Peyer's patch (tissue), 4 donors: ENCODE results near the gene DMP1. TPM values are rescaled to one million over a fixed set of nuclear protein-coding genes. Genes with fewer than 3 reads are reported as not detected.
A peak's percentile ranks its signal among the peaks of the same experiment; 100 is the strongest.

Experiments
- DNase-seq, 3 donors: peaks; one replicate each; pipeline ENCODE4 v3.0.0-alpha.2; 2017 to 2019
- H3K27ac ChIP-seq, 4 donors: fragments of 200-600 bp; sonication (generic); one replicate each; pipeline ENCODE4 v1.5.1; 2016 to 2019
- H3K27me3 ChIP-seq, 2 donors: fragments of 200-600 bp; sonication (generic); one replicate each; pipeline ENCODE4 v1.5.1; 2019
- H3K36me3 ChIP-seq, 3 donors: fragments of 200-600 bp; sonication (generic); one replicate each; pipeline ENCODE4 v1.5.1; 2016 to 2019
- H3K4me1 ChIP-seq, 4 donors: fragments of 200-600 bp; sonication (generic); one replicate each; pipeline ENCODE4 v1.5.1; 2016 to 2019
- H3K4me3 ChIP-seq, 4 donors: fragments of 200-600 bp; sonication (generic); 1 replicate in 3 of 4; 2 replicates in 1 of 4; pipeline ENCODE4 v1.5.1; 2016 to 2019; ENCODE audit warnings: mild to moderate bottlenecking in 1 of 4
- H3K9me3 ChIP-seq, 4 donors: fragments of 200-600 bp; sonication (generic); one replicate each; pipeline ENCODE4 v1.5.1; 2016 to 2019; ENCODE audit warnings: mild to moderate bottlenecking in 1 of 4
- CTCF ChIP-seq, 6 experiments: fragments of 450-650 bp in 4 of 6; fragments of 200-600 bp in 2 of 6; sonication (generic) in 1 of 6; IDR thresholded peaks; one replicate each; pipeline ENCODE4 v1.5.1; 2017 to 2019; ENCODE audit warnings: antibody characterized with exemption in 6 of 6, mild to moderate bottlenecking in 3 of 6, moderate library complexity in 1 of 6
- POLR2A ChIP-seq, 2 donors: fragments of 450-650 bp; IDR thresholded peaks; one replicate each; pipeline ENCODE4 v1.5.1; 2017; ENCODE audit warnings: antibody characterized with exemption in 2 of 2, mild to moderate bottlenecking in 2 of 2, moderate library complexity in 2 of 2
- total RNA-seq, 4 donors: library from RNA; depleted of rRNA; stranded (reverse); fragments of >200 nt; gene quantifications; one replicate each; pipeline ENCODE4 v1.1.0, GENCODE V29; 2016

The DMP1 gene
- total RNA-seq = not detected

- no peaks in the 10 kb centered on the region for H3K27me3 ChIP-seq
- H3K4me1 ChIP-seq = no peaks in the 10 kb centered on the region
- TF ChIP-seq POLR2A (IDR thresholded peaks at IDR 0.05) = no peak
- TF ChIP-seq CTCF (IDR thresholded peaks at IDR 0.05) = no peak
- no peak for DNase-seq
- H3K9me3 ChIP-seq = no peaks in the 10 kb centered on the region
- no peak within 1 kb of the TSS for H3K4me3 ChIP-seq
- no peak within 1 kb of the TSS for H3K27ac ChIP-seq
- H3K36me3 ChIP-seq = no peaks in the 10 kb centered on the region
Observed at GRCh38 chr4:87649980-87650379, at the start of gene DMP1. TSS of gene DMP1 (plus strand) at chr4:87650280. CDS start at chr4:87656493, 6,213 bp downstream.

GRCh38 chr4:87601361-87601760 is 48.7 kb upstream of the DMP1 start:
- Histone ChIP-seq H3K9me3 (no peaks in the 10 kb centered on the region), H3K27ac (no peak overlapping the region), H3K27me3 (no peaks in the 10 kb centered on the region), H3K4me3 (no peak overlapping the region), H3K36me3 (no peaks in the 10 kb centered on the region), H3K4me1 (no peaks in the 10 kb centered on the region)
- no peak for TF ChIP-seq CTCF (IDR thresholded peaks at IDR 0.05)
- TF ChIP-seq POLR2A (IDR thresholded peaks at IDR 0.05) = no peak
- DNase-seq = no peak

- H3K36me3 ChIP-seq = no peaks in the 10 kb centered on the region
- no peaks in the 10 kb centered on the region for H3K9me3 ChIP-seq
- H3K27me3 ChIP-seq = no peaks in the 10 kb centered on the region
- H3K4me3 ChIP-seq = no peak within 1 kb of the TSS
- no peak for TF ChIP-seq CTCF (IDR thresholded peaks at IDR 0.05)
- no peak for TF ChIP-seq POLR2A (IDR thresholded peaks at IDR 0.05)
- no peak within 1 kb of the TSS for H3K27ac ChIP-seq
- DNase-seq = no peak
- H3K4me1 ChIP-seq = no peaks in the 10 kb centered on the region
Observed at GRCh38 chr4:87608229-87608628, 41.9 kb upstream of the DMP1 start, which contains the start of gene DSPP. TSS of gene DSPP (plus strand) at chr4:87608529. CDS start at chr4:87610909, 2,380 bp downstream.

- H3K27ac ChIP-seq = no peak overlapping the region
- H3K4me3 ChIP-seq = no peak overlapping the region
Observed at GRCh38 chr4:87614292-87614890, 35.7 kb upstream of the DMP1 start.

GRCh38 chr4:87616268-87616667 is 33.8 kb upstream of the DMP1 start:
- Histone ChIP-seq H3K4me3 (no peak overlapping the region), H3K9me3 (no peaks in the 10 kb centered on the region), H3K4me1 (no peaks in the 10 kb centered on the region), H3K36me3 (no peaks in the 10 kb centered on the region), H3K27me3 (no peaks in the 10 kb centered on the region), H3K27ac (no peak overlapping the region)
- TF ChIP-seq CTCF (IDR thresholded peaks at IDR 0.05) (no peak), POLR2A (IDR thresholded peaks at IDR 0.05) (no peak)
- no peak for DNase-seq

More at GRCh38 chr4:87614292-87614890, 35.7 kb upstream of the DMP1 start:
- Histone ChIP-seq H3K9me3 (no peaks in the 10 kb centered on the region), H3K4me1 (no peaks in the 10 kb centered on the region), H3K27me3 (no peaks in the 10 kb centered on the region), H3K36me3 (no peaks in the 10 kb centered on the region)
- DNase-seq = peak in 1 of 3 donors; percentile 12
- TF ChIP-seq POLR2A (IDR thresholded peaks at IDR 0.05) = no peak
- no peak for TF ChIP-seq CTCF (IDR thresholded peaks at IDR 0.05)
